ENCODE data around the gene TSPAN9. TPM values are rescaled to one million over a fixed set of nuclear protein-coding genes. Genes with fewer than 3 reads are reported as not detected.

Gene TSPAN9
- total RNA-seq, 1 experiment from 2014 or later = 13.2 TPM

GRCh38 chr12:3242199-3242863, 165.2 kb downstream of the TSPAN9 start:
- DNase-seq (ENCODE audit: low read depth, low spot score) (no peak), ATAC-seq (peak; percentile 70)
- CTCF ChIA-PET = interaction anchor here (1.4 kb wide), 1 partner anchor 33 kb away, joined by 4 read pairs; no protein-coding TSS in a partner anchor
- H3K79me2 ChIP-seq (ENCODE audit: insufficient read depth, low read length) = no peaks in the 10 kb centered on the region
- no TSS peak for BruUV-seq (replicated peaks)
- no peak overlapping the region for H3K9ac ChIP-seq (ENCODE audit: low read length)
- no peak overlapping the region for H3K4me3 ChIP-seq (replicated peaks in 1 of 2; ENCODE audit: low read depth in 1 of 2, low read length in 2 of 2)
- H3K4me2 ChIP-seq (ENCODE audit: low read length) = no peak overlapping the region
- H3K9me3 ChIP-seq (ENCODE audit: control insufficient read depth in 1 of 2, insufficient read depth in 1 of 2, low read depth in 1 of 2, low read length in 2 of 2) = no peaks in the 10 kb centered on the region
- no peaks in the 10 kb centered on the region for H3K36me3 ChIP-seq (ENCODE audit: control insufficient read depth in 1 of 2, insufficient read depth in 2 of 2, low read length in 2 of 2)
- TF ChIP-seq YY1 (IDR thresholded peaks at IDR 0.05; ENCODE audit: extremely low read depth, insufficient replicate concordance, low read depth, low read length) (no peak), EZH2 (IDR thresholded peaks at IDR 0.05) (no peak), ELF1 (IDR thresholded peaks at IDR 0.05; ENCODE audit: borderline replicate concordance, low read depth) (no peak), ZFX (IDR thresholded peaks at IDR 0.05) (no peak), TCF7L2 (IDR thresholded peaks at IDR 0.05; ENCODE audit: borderline replicate concordance, extremely low read depth, insufficient read depth, insufficient read length) (no peak), ZBTB33 (IDR thresholded peaks at IDR 0.05; ENCODE audit: extremely low read depth, insufficient replicate concordance, low read length) (no peak), FOSL1 (IDR thresholded peaks at IDR 0.05; ENCODE audit: low read depth) (no peak), MAX (IDR thresholded peaks at IDR 0.05) (no peak), SRF (IDR thresholded peaks at IDR 0.05; ENCODE audit: low read depth) (no peak), REST (IDR thresholded peaks at IDR 0.05; ENCODE audit: low read depth) (no peak), ATF3 (IDR thresholded peaks at IDR 0.05) (no peak), RAD21 (IDR thresholded peaks at IDR 0.05; ENCODE audit: low read depth) (no peak), ZNF274 (IDR thresholded peaks at IDR 0.05; ENCODE audit: low read depth, low read length) (no peak), SP1 (IDR thresholded peaks at IDR 0.05; ENCODE audit: low read depth) (no peak), SIN3A (IDR thresholded peaks at IDR 0.05; ENCODE audit: low read depth) (no peak), CTCF (IDR thresholded peaks at IDR 0.05 in 2 of 3, conservative IDR thresholded peaks at IDR 0.05 in 1 of 3; ENCODE audit: borderline replicate concordance in 1 of 3, insufficient read depth in 1 of 3, low read depth in 2 of 3, low read length in 2 of 3) (no peak)
- no peak overlapping the region for H2AFZ ChIP-seq (ENCODE audit: low read depth, low read length, poor library complexity, severe bottlenecking)
- no peaks in the 10 kb centered on the region for H3K27me3 ChIP-seq (ENCODE audit: insufficient read depth, low read length)
- H3K4me1 ChIP-seq (ENCODE audit: control insufficient read depth in 1 of 2, insufficient read depth in 2 of 2, low read length in 2 of 2) = peaks cover 5 to 15% of the 10 kb centered on the region in 2 experiments
- intact Hi-C loops (cut with micrococcal nuclease) = no loop called here
- H4K20me1 ChIP-seq (ENCODE audit: insufficient read depth) = no peaks in the 10 kb centered on the region
- RAD21 ChIA-PET (ENCODE audit: low non-redundant PET in 1 of 2, low total read pairs in 2 of 2, uncharacterized antibody in 2 of 2, unreplicated experiment in 2 of 2) = no interaction called here
- POLR2A ChIA-PET = no interaction called here
- H3K27ac ChIP-seq (ENCODE audit: low read depth, low read length) = no peak overlapping the region
- no peaks in the 10 kb centered on the region for H3K9me2 ChIP-seq (ENCODE audit: insufficient read depth)

Measured in HCT116 (cell line).